ENCODE results near the gene TBL1XR1. TPM values are rescaled to one million over a fixed set of nuclear protein-coding genes. Genes with fewer than 3 reads are reported as not detected.

TBL1XR1 gene
- total RNA-seq, 1 donor from 2014 or later: 203 TPM

- Histone ChIP-seq H3K4me3 (ENCODE audit: low read depth, low read length) (no peak overlapping the region), H3K27me3 (ENCODE audit: control insufficient read depth, insufficient read depth, low read length) (no peaks in the 10 kb centered on the region), H3K36me3 (ENCODE audit: control insufficient read depth, insufficient read depth, low read length) (no peaks in the 10 kb centered on the region)
- DNase-seq (ENCODE audit: low read depth) (no peak), FAIRE-seq (no peak)
- TF ChIP-seq CTCF (IDR thresholded peaks at IDR 0.05; ENCODE audit: insufficient read depth, low read length, severe bottlenecking): no peak
These were observed 103.3 kb downstream of the TBL1XR1 start for GRCh38 chr3:177093966-177094365.

GRCh38 chr3:177089901-177090300 lies 107.4 kb downstream of the TBL1XR1 start:
- Histone ChIP-seq H3K4me3 (ENCODE audit: low read depth, low read length) (no peak overlapping the region), H3K36me3 (ENCODE audit: control insufficient read depth, insufficient read depth, low read length) (no peaks in the 10 kb centered on the region), H3K27me3 (ENCODE audit: control insufficient read depth, insufficient read depth, low read length) (no peaks in the 10 kb centered on the region)
- DNase-seq (ENCODE audit: low read depth): no peak
- TF ChIP-seq CTCF (IDR thresholded peaks at IDR 0.05; ENCODE audit: insufficient read depth, low read length, severe bottlenecking): no peak
- FAIRE-seq: no peak

- Histone ChIP-seq H3K27me3 (ENCODE audit: control insufficient read depth, insufficient read depth, low read length) (no peaks in the 10 kb centered on the region), H3K4me3 (ENCODE audit: low read depth, low read length) (no peak overlapping the region), H3K36me3 (ENCODE audit: control insufficient read depth, insufficient read depth, low read length) (no peaks in the 10 kb centered on the region)
- FAIRE-seq (no peak), DNase-seq (ENCODE audit: low read depth) (no peak)
- no peak for TF ChIP-seq CTCF (IDR thresholded peaks at IDR 0.05; ENCODE audit: insufficient read depth, low read length, severe bottlenecking)
These were observed 108.2 kb downstream of the TBL1XR1 start for GRCh38 chr3:177089110-177089509.

GRCh38 chr3:177085794-177086193 lies 111.5 kb downstream of the TBL1XR1 start:
- DNase-seq (ENCODE audit: low read depth): no peak
- TF ChIP-seq CTCF (IDR thresholded peaks at IDR 0.05; ENCODE audit: insufficient read depth, low read length, severe bottlenecking): no peak
- no peaks in the 10 kb centered on the region for H3K27me3 ChIP-seq (ENCODE audit: control insufficient read depth, insufficient read depth, low read length)
- no peak for FAIRE-seq
- H3K36me3 ChIP-seq (ENCODE audit: control insufficient read depth, insufficient read depth, low read length): no peaks in the 10 kb centered on the region
- H3K4me3 ChIP-seq (ENCODE audit: low read depth, low read length): no peak overlapping the region

- Histone ChIP-seq H3K27me3 (ENCODE audit: control insufficient read depth, insufficient read depth, low read length) (no peaks in the 10 kb centered on the region), H3K36me3 (ENCODE audit: control insufficient read depth, insufficient read depth, low read length) (no peaks in the 10 kb centered on the region), H3K4me3 (ENCODE audit: low read depth, low read length) (no peak overlapping the region)
- no peak for TF ChIP-seq CTCF (IDR thresholded peaks at IDR 0.05; ENCODE audit: insufficient read depth, low read length, severe bottlenecking)
- DNase-seq (ENCODE audit: low read depth) (no peak), FAIRE-seq (no peak)
These were observed 112.7 kb downstream of the TBL1XR1 start for GRCh38 chr3:177084616-177085015.

- H3K4me3 ChIP-seq (ENCODE audit: low read depth, low read length): no peak overlapping the region
- FAIRE-seq (no peak), DNase-seq (ENCODE audit: low read depth) (no peak)
- H3K27me3 ChIP-seq (ENCODE audit: control insufficient read depth, insufficient read depth, low read length): no peaks in the 10 kb centered on the region
- TF ChIP-seq CTCF (IDR thresholded peaks at IDR 0.05; ENCODE audit: insufficient read depth, low read length, severe bottlenecking): no peak
- no peaks in the 10 kb centered on the region for H3K36me3 ChIP-seq (ENCODE audit: control insufficient read depth, insufficient read depth, low read length)
These were observed 117.2 kb downstream of the TBL1XR1 start for GRCh38 chr3:177080122-177080521.

Data from bronchial epithelial cell (primary cell).